SJCRH30 (cell line): ENCODE results near the gene RYR2. TPM values are rescaled to one million over a fixed set of nuclear protein-coding genes. Genes with fewer than 3 reads are reported as not detected.
"Not testable (repeated sequence)": the region's sequence is repeated elsewhere in the genome, so short reads cannot be mapped to it uniquely, and the experiment has no call there.

ENCODE experiments used
- DNase-seq, 2 experiments: peaks; one replicate each; pipeline ENCODE4 v3.0.0-alpha.2; 2015 to 2020
- H3K27ac ChIP-seq: fragments of 250-450 bp; sonication (Bioruptor Pico); 2 replicates; pipeline ENCODE4 v1.5.1; 2020; ENCODE audit warnings: mild to moderate bottlenecking, moderate library complexity
- H3K27me3 ChIP-seq: fragments of 250-450 bp; sonication (Bioruptor Pico); 2 replicates; pipeline ENCODE4 v1.5.1; 2020; ENCODE audit warnings: mild to moderate bottlenecking, moderate library complexity
- H3K36me3 ChIP-seq: fragments of 250-450 bp; sonication (Bioruptor Pico); 2 replicates; pipeline ENCODE4 v1.5.1; 2020; ENCODE audit warnings: mild to moderate bottlenecking, moderate library complexity
- H3K4me1 ChIP-seq: fragments of 250-450 bp; sonication (Bioruptor Pico); 2 replicates; pipeline ENCODE4 v1.5.1; 2020; ENCODE audit warnings: mild to moderate bottlenecking, moderate library complexity
- H3K4me3 ChIP-seq: fragments of 250-450 bp; sonication (Bioruptor Pico); 2 replicates; pipeline ENCODE4 v1.5.1; 2020; ENCODE audit warnings: mild to moderate bottlenecking, moderate library complexity
- H3K9me3 ChIP-seq: fragments of 250-450 bp; sonication (Bioruptor Pico); replicated peaks from 2 replicates; pipeline ENCODE4 v1.5.1; 2020; ENCODE audit warnings: mild to moderate bottlenecking, moderate library complexity
- total RNA-seq: library from RNA; depleted of rRNA; stranded (reverse); fragments of >200 nt; shearing (Covaris generic); gene quantifications from 2 replicates; pipeline ENCODE4 v1.2.3, GENCODE V29; 2014

RYR2 gene
- total RNA-seq, 1 experiment from 2014 or later = 1.3 TPM

DNA sequence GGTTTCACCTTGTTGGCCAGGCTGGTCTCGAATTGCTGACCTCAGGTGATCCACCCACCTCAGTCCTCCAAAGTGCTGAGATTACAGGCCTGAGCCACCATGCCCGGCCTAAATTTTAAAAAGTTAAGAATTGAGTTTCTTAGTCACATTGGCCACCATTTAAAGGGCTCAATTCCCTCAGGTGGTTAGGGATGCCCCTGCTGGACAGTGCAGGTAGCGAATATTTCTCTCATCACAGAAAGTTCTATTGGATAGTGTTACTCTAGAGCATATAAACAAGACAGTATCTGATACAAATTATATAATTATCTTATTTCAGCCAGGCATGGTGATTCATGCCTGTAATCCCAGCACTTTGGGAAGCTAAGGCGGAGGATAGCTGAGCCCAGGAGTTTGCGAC is 528.5 kb downstream of the RYR2 start:
- Histone ChIP-seq H3K9me3 (no peaks in the 10 kb centered on the region), H3K27me3 (no peaks in the 10 kb centered on the region), H3K4me1 (no peaks in the 10 kb centered on the region), H3K36me3 (no peaks in the 10 kb centered on the region), H3K27ac (no peak overlapping the region), H3K4me3 (no peak overlapping the region)
- no peak for DNase-seq

DNA sequence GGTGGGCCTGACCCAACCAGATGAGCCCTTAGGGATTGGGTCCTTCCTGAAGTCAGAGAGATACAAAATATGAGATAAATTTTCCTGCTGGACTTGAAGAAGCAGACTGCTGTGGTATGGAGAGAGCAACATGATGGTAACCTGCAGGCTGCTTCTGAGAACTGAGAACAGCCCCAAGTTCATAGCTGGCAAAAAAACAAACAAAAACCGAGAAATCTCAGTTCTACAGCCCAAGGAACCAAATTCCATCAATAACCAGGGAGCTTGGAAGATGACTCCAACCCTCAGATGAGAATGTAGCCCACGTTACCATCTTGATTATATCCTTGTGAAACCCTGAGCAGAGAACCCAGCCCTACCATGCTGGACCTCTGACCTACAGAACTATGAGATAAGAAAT is 532.6 kb downstream of the RYR2 start:
- H3K9me3 ChIP-seq = no peaks in the 10 kb centered on the region
- no peak for DNase-seq
- H3K4me1 ChIP-seq = no peaks in the 10 kb centered on the region
- H3K27me3 ChIP-seq = no peaks in the 10 kb centered on the region
- H3K4me3 ChIP-seq = no peak overlapping the region
- H3K27ac ChIP-seq = no peak overlapping the region
- no peaks in the 10 kb centered on the region for H3K36me3 ChIP-seq

DNA sequence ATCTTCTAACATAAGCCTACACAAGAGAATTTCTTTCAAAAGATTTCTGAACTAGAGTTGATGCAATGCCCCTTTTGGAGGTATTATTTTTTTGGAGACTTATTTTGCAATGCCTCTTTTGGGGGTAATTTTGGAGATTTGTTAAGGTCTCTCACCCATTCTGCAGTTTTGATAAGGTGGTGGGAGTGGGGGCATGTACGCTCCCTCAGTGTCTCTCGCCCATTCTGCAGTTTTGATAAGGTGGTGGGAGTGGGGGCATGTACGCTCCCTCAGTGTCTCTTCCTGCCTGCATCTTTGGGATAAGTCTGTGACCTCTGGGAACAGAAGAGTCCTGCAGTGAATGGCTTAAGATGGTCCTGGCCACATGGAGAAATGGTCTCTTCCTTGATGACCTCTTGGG is 536.6 kb downstream of the RYR2 start:
- Histone ChIP-seq H3K4me3 (no peak overlapping the region), H3K4me1 (no peaks in the 10 kb centered on the region), H3K36me3 (no peaks in the 10 kb centered on the region), H3K27ac (no peak overlapping the region), H3K27me3 (no peaks in the 10 kb centered on the region), H3K9me3 (no peaks in the 10 kb centered on the region)
- DNase-seq = no peak

DNA sequence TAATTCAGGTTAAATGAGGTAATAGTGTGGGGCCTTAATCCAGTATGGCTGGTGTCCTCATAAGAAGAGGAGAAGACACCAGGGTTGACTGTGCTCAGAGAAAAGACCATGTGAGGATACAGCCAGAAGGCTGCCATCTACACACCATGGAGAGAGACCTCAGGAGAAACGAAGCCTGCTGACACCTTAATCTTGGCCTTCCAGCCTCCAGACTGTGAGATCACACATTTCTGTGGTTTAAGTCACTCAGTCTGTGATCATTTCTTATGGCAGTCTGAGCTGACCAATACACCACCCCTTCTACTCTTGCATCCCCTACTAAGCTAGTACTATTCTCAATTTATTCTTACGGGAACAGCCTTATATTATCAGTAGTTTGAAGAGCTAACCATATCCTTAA is 538.7 kb downstream of the RYR2 start:
- DNase-seq = no peak
- Histone ChIP-seq H3K9me3 (no peaks in the 10 kb centered on the region), H3K27me3 (no peaks in the 10 kb centered on the region), H3K27ac (no peak overlapping the region), H3K4me1 (no peaks in the 10 kb centered on the region), H3K36me3 (no peaks in the 10 kb centered on the region), H3K4me3 (no peak overlapping the region)

DNA sequence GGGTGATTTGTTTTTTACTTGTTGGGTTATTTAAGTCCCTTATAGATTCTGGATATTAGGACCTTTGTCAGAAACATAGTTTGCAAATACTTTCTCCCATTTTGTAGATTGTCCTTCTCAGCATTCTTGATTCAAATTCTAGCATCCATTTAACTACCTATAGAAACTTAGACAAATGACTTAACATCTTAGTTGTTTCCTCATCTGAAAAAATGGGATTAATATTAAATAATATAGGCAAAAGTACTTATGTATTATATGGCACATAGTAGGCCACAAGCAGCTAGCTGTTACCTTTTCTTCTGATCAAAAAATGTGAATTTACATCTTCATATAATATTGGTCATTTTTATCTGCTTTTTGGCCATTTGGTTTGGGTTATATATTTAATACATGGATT is 541.3 kb downstream of the RYR2 start:
- Histone ChIP-seq H3K4me1 (no peaks in the 10 kb centered on the region), H3K36me3 (no peaks in the 10 kb centered on the region), H3K27me3 (no peaks in the 10 kb centered on the region), H3K4me3 (no peak overlapping the region), H3K27ac (no peak overlapping the region), H3K9me3 (no peaks in the 10 kb centered on the region)
- no peak for DNase-seq

DNA sequence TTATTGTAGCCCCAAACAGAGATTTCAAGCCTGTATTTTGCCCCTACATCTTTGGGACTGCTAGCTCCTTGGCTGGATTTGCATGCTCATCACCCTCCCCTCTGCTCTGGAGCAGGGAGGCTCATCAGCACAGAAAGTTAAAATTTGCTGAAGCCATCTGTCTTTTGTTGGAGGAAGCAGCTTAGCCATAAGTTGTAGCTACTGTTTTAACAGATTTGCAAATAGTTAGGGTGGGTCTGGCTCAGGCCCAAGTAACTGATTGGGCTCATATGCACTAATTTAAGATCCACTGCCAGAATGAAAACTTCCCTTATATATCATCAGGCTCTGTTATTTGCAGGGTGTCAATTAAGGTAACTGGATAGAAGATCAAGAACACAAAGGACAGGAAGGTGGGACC is 541.8 kb downstream of the RYR2 start:
- Histone ChIP-seq H3K27me3 (no peaks in the 10 kb centered on the region), H3K4me1 (no peaks in the 10 kb centered on the region), H3K36me3 (no peaks in the 10 kb centered on the region), H3K9me3 (no peaks in the 10 kb centered on the region), H3K27ac (no peak overlapping the region), H3K4me3 (no peak overlapping the region)
- DNase-seq = no peak

DNA sequence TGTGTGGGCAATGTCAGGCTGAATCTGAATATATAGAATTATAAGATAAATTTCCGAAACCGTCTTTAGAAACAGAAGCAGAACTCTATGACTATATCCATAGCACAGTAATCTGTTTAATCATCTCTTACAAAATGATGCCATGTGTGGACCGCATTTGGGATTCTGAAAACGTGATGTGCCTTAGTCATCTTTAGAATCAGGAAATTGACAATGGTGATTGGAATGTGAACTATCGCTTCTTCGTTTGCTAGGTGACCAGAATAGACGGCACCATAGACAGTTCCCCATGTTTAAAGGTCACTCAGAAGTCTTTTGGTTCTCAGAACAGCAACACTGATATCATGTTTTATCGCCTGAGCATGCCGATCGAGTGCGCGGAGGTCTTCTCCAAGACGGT is 548.4 kb downstream of the RYR2 start:
- Histone ChIP-seq H3K4me3 (no peak overlapping the region), H3K9me3 (no peaks in the 10 kb centered on the region), H3K4me1 (no peaks in the 10 kb centered on the region), H3K36me3 (no peaks in the 10 kb centered on the region), H3K27me3 (no peaks in the 10 kb centered on the region), H3K27ac (no peak overlapping the region)
- no peak for DNase-seq

DNA sequence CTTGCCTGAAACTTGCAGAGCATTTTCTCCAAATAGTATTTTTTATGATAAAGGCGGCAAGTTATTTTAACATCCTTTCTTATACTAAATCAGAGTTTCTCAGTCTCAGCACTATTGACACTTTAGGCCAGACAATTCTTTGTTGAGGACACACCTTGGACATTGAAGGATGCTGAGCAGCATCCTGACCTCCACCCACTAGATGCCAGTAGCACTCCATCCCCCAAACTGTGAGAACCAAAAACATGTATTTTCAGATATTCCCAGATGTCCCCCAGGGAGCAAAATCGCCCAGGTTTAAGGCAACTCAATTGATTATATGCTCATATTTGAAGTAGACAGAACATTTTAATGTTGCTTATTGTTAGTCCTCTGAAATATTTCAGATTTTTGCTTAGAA is 549.4 kb downstream of the RYR2 start:
- no peak overlapping the region for H3K27ac ChIP-seq

DNA sequence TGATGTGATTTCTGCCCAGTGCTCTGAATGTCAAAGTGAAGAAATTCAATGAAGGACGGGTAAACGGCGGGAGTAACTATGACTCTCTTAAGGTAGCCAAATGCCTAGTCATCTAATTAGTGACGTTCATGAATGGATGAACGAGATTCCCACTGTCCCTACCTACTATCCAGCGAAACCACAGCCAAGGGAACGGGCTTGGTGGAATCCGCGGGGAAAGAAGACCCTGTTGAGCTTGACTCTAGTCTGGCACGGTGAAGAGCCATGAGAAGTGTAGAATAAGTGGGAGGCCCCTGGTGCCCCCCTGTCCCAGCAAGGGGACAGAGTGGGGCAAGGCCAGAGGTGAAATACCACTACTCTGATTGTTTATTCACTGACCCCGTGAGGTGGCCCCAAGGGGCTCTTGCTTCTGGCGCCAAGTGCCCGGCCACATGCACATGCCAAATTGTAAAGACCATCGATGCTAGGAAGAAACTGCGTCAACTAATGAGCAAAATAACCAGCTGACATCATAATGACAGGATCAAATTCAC is 561.1 kb downstream of the RYR2 start:
- not testable (repeated sequence) for H3K4me1 ChIP-seq, H3K4me3 ChIP-seq, H3K36me3 ChIP-seq, H3K9me3 ChIP-seq, DNase-seq, H3K27ac ChIP-seq, H3K27me3 ChIP-seq

More for the DNA sequence above, 549.4 kb downstream of the RYR2 start:
- DNase-seq = no peak
- H3K4me3 ChIP-seq = no peak overlapping the region
- no peaks in the 10 kb centered on the region for H3K36me3 ChIP-seq
- H3K9me3 ChIP-seq = no peaks in the 10 kb centered on the region
- H3K27me3 ChIP-seq = no peaks in the 10 kb centered on the region
- H3K4me1 ChIP-seq = no peaks in the 10 kb centered on the region

DNA sequence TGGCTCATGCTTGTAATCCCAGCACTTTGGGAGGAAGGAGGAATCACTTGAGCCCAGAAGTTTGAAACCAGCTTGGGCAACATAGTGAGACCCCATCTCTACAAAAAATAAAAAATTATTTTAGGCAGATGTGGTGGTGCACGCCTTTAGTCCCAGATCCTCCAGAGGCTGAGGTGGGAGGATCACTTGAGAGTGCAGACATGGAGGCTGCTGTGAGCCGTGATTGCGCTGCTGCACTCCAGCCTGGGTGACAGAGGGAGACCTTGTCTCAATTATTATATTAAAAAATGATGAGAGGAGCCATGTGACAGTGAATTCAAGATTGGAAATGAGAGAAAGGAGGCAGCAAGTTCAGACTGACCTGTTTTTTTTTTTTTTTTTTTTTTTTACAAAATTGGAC is 566.4 kb downstream of the RYR2 start:
- no peak for DNase-seq
- no peaks in the 10 kb centered on the region for H3K4me1 ChIP-seq
- H3K9me3 ChIP-seq = no peaks in the 10 kb centered on the region
- no peak overlapping the region for H3K4me3 ChIP-seq
- H3K27me3 ChIP-seq = no peaks in the 10 kb centered on the region
- no peaks in the 10 kb centered on the region for H3K36me3 ChIP-seq
- H3K27ac ChIP-seq = no peak overlapping the region

DNA sequence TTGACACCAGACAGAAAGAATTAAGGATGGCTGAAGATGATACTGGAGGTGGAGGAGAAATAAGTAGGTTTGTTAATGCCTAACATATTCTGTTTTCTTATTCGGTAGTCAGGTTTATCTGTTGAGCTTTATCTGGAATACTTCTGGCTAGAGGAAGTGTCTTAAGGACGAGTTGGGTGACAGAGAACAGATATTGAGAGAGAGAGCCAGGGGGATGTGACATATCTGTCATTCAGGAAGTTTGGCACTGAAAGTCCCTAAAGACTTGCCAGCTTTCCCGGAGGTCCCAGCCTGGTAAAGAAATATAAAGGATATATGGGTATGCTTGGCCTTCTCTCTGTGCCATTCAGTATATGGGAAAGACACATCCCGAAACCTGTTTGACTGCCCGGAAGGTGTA is 568.2 kb downstream of the RYR2 start:
- Histone ChIP-seq H3K27me3 (no peaks in the 10 kb centered on the region), H3K4me3 (no peak overlapping the region), H3K4me1 (no peaks in the 10 kb centered on the region), H3K9me3 (no peaks in the 10 kb centered on the region), H3K27ac (no peak overlapping the region), H3K36me3 (no peaks in the 10 kb centered on the region)
- no peak for DNase-seq

DNA sequence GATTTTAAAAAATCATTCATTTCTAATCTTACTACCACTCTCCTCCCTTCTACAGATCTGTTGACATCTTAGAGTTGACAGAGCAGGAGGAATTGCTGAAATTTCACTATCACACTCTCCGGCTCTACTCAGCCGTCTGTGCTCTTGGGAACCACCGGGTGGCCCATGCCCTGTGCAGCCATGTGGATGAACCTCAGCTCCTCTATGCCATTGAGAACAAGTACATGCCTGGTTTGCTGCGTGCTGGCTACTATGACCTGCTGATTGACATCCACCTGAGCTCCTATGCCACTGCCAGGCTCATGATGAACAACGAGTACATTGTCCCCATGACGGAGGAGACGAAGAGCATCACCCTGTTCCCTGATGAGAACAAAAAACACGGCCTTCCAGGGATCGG is 572.0 kb downstream of the RYR2 start:
- Histone ChIP-seq H3K9me3 (no peaks in the 10 kb centered on the region), H3K27me3 (no peaks in the 10 kb centered on the region), H3K4me1 (no peaks in the 10 kb centered on the region), H3K4me3 (no peak overlapping the region), H3K27ac (no peak overlapping the region), H3K36me3 (no peaks in the 10 kb centered on the region)
- DNase-seq = no peak

DNA sequence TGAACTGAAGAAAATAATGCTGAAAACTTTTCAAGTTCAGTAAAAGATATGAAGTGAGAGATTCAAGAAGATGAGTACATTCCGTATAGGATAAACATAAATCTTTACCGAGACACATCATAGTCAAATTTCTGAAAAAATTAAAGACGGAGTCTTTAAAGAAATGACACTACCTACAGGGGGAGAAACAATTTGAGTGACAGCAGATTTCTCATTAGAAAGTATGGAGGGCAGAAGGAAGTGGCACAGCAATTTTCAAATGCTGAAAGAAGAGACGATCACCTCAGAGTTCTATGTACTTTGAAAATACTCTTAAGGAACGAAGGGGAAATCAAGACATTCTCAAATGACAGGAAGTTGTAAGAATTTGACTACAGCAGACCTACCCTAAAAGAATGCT is 577.6 kb downstream of the RYR2 start:
- Histone ChIP-seq H3K4me1 (no peaks in the 10 kb centered on the region), H3K36me3 (no peaks in the 10 kb centered on the region), H3K27me3 (no peaks in the 10 kb centered on the region), H3K27ac (no peak overlapping the region), H3K4me3 (no peak overlapping the region), H3K9me3 (no peaks in the 10 kb centered on the region)
- DNase-seq = no peak

DNA sequence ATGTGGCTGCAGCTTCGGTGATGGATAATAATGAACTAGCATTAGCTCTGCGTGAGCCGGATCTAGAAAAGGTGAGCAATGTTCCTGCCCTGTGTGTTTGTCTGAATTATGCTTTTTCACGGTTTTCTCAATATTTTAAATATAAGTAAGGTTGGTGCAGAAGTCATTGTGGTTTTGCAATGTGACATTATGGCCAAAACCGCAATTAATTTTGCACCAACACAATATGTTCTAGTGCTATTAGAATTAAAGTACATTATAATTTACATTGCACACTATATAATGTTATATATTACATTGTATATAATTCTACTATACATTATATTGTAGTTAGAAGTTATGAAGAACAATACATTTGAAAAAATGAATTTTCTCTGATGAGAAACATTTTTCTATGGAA is 592.9 kb downstream of the RYR2 start:
- Histone ChIP-seq H3K4me1 (no peaks in the 10 kb centered on the region), H3K36me3 (no peaks in the 10 kb centered on the region)

DNA sequence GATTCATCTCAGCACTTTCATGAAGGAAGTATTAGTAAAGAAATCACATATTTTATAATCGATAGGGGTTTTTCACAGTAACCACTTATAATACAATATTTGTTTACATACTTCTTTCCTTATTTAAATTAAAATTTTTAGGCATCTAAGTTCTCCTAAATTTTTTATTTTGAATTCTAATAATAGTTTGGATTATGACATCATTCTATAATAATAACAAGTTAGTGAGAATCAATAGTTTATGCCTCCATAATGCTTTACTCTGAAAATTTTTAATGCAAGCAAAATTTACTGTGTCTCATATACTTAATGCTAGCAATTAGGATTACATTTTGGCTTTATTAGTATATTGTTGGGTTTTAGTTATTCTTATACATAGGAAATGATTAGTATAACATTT is 596.6 kb downstream of the RYR2 start:
- Histone ChIP-seq H3K9me3 (no peaks in the 10 kb centered on the region), H3K4me3 (no peak overlapping the region)
- no peak for DNase-seq

More for the DNA sequence above, 592.9 kb downstream of the RYR2 start:
- Histone ChIP-seq H3K27me3 (no peaks in the 10 kb centered on the region), H3K9me3 (no peaks in the 10 kb centered on the region), H3K27ac (no peak overlapping the region), H3K4me3 (no peak overlapping the region)
- DNase-seq = no peak

DNA sequence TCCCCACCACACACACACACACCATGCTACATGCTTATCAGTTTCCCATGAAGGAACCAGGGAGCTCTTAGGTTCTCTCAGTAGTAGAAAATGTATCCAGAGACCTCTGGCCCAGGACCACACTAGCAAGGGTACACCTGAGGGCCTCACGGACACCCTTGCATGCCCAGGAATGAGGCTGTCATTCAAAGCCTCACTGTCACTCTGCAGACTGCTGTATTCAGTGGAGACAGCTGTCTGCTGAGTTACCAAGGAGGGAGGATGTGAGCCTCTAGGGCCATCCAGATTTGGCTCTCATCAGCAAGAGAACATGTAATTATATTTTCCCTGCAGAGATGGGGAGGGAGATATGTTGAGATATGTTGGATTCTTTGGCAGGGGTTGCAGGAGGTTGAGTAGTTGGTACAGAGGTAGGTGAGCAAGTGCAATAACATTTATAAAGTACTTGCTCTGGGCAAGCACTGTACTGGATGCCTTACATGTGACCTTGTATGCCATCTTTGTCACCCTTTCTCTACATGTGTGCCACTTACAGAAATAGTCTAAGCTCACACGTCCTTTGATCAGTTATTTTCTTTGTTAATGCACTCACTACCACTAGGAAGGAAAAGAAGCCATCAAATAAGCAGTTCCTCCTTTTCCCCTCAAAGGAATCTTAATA is 598.2 kb downstream of the RYR2 start:
- no peaks in the 10 kb centered on the region for H3K36me3 ChIP-seq
- DNase-seq = no peak
- H3K27me3 ChIP-seq = no peaks in the 10 kb centered on the region
- H3K9me3 ChIP-seq = no peaks in the 10 kb centered on the region
- H3K27ac ChIP-seq = no peak overlapping the region
- H3K4me3 ChIP-seq = no peak overlapping the region
- H3K4me1 ChIP-seq = no peaks in the 10 kb centered on the region

More for the DNA sequence above, 596.6 kb downstream of the RYR2 start:
- Histone ChIP-seq H3K36me3 (no peaks in the 10 kb centered on the region), H3K27ac (no peak overlapping the region), H3K27me3 (no peaks in the 10 kb centered on the region), H3K4me1 (no peaks in the 10 kb centered on the region)
